HG03039 (cell line): ENCODE measurements around the gene DST.
A peak's percentile ranks its signal among the peaks of the same experiment; 100 is the strongest.

Experiments
- ATAC-seq: cut with Tn5 transposase; IDR thresholded peaks from one replicate; pipeline ENCODE4 v1.9.1; 2021; ENCODE audit warnings: mild to moderate bottlenecking, moderate library complexity; ENCODE audit not compliant: unreplicated experiment

DST gene

DNA sequence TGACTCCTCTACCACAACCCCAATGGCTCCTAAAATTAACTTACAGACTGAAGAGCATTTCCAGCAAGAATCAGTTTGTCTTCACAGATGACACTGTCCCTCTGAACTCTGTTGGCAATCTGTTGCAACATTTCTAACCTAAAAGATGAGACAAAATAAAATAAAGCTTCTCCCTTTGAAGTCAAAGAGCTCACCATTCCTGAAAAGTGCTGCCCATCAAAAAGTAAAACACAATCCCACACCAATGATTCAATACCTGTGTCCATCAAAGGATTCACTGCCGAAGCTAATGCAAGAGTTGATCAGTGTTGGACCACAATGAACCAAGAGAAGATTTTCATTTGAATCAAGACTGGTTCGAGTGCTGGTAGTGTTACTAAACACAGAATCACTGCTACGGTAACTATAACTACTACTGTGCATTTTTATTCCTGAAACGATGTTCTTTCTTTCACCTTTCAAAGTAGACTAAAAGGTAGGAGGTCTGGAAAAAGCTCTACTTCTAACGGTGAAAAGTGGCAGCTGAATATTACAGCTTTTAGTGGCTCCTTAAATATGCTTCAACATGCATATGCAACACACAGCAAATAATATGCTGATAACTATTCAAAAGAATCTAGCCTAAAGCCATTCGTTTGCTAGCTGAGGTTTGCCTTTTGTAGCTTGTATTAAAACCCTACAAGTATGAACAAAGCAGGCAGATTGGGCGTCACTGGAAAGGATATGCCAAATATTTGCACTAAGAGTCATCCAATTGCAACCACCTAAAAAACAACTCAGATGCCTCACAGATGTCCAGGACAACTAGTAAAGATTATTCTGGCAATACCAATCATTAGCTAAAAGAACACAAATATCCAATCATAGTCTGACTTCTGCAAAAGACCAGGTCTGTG, at the start of gene DST:
Gene DST (minus strand): TSS at position 524 of the 896 bp plus-strand sequence.
- ATAC-seq: no peak

DNA sequence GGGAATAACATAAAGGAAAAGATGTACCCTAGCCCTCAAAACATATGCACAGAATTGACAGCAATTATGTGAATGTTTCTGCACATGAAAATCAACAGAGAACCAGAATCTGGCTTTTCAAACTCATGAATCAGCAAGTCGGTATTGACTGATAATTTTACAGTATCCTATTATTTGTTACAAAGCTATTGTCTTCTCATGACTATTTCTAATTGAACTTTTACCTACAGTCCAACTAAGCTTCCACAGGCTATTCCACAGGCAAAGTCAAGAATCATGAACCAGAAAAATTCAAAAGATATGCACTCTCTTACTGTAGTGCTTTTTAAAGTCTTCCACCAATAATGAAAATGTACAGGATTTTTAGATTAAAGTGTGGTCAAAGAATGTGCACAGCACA, 49.1 kb upstream of the DST start:
- no peak for ATAC-seq

DNA sequence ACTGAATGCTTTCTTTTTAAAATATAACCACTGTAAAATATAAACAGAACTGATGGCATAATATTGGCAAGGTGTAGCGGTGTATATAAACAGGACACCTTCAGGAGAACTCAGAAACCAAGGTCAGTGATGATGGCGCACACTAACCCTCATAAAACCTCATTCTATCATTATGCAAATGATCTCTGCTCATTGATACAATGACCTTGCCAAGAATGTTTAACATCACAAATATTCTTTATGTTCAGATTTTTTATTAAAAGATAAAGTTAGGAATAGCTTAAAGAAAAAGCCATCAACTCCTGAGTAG, 48.6 kb upstream of the DST start:
- ATAC-seq: no peak

DNA sequence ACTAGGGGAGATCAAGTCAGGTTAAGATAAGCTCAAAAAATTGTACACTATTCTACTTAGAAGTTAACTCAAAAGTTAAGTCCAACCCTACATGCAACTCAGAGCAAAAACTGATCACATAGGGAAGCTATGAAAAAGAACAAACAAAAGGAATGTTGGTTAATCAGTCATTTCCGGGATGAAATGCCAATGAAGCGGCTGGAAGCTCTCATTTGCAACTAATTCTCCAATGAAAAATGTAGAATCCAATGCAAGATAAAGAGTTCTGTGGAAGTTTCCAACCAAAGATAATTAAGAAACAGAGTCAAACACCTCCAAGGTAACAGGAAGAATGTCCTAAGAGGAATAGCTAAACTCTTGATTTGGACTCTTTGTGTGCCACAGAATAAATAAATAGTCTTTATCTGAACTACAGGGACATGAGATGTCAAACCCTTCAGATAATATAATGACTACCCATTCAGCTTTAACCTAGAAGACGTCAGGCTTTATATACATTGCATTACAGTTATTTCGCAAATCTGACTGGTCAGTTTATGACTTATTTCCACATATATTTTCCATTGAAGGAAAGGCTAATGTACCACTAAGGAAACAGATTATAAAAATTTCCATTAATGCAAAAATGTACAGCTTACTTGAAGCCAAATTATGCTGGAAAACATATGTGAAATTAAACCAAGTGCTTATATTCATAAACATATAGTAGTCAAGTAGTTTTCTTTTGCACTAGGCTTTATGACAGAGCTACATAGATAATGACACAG, 48.0 kb upstream of the DST start:
- no peak for ATAC-seq

DNA sequence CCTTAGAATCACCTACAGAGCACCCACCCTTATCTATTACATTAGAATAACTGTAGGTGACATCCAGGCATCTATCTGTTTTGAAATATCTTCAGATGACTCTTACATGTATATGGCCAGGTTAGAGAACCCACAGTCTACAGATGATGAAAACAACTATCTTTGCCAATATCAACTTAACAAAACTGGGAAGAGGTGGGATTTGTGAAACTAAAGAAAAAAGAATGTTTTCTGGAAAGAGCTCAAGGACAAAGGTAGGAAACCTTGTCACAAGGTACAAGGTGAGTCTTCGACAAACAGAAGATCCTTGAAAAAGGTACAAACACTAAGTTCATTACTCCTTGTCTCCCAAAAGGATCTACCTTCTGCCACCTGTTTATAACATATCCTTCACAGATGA, 47.0 kb upstream of the DST start:
- no peak for ATAC-seq

DNA sequence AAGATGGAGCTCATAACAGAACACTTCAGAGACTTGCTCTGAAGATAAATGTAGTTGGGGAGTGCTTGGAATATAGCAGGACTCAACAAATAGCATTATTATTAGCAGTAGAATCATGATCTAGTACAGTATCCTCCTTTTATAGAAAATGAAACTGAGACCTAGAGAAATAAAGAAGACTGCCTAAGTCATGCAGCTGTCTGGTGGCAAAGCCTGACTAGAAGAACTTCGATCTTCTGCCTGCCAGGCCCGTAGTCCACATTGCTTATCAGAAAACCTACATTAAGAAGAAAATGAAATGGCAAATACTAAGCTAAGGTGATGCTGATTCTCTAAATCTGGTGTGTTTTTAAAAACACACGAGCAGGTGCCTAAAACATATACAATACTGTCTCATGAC, 46.4 kb upstream of the DST start:
- peak; percentile 79 for ATAC-seq

DNA sequence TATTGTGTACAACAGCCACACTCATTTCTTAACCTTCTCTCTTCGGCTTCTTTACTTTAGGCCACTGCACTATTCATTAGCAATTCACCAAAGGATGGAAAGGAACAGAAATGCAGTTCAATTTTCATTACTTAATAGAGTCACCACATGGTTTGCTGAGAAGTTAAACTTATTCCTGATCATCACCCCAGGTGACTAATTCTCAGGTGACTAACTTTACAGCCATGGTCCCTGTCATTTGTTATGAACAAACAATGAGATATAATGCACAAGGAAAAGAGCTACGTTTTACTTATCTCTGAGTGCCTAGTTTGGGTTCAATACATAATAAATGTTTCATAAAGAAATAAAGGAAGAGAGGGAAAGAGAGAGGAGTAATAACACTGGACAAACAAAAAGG, 45.8 kb upstream of the DST start:
- ATAC-seq: no peak

DNA sequence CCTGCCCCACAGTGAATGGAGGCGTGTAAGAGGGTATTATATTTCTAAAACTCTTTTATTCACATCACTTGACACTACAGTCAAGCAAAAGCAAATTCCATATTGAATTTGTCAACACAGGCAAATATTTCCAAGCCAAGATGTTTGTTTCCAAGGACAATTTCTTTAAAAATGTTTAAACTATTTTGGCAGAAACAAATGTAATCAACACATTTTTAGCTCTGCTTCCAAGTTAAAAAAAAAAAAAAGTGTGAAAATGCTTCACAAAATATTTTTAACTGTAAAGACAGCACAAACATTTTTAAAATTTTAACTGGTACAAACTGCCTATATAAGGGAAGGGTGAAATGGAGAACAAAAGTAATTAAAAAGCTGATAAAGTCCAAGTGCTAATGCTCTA, 44.9 kb upstream of the DST start:
- no peak for ATAC-seq

DNA sequence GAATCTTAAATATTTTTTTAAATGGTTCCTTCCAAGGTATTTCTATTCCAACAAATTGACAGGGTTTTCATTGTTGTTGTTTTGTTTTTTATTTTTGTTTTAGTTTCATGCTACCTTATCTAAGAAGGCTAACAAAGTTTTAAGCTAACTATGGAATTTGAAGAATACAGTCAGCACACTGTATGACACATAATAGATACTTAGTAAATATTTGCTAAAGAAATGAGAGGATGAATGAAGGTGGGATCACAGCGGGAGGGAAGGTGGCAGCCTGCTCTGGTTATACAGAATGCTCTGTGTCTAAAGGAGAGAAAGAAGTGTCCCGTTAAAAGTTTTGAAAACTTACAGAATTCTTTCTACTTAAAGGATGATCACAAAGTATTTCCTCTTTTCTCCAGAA, 43.7 kb upstream of the DST start:
- ATAC-seq: no peak

DNA sequence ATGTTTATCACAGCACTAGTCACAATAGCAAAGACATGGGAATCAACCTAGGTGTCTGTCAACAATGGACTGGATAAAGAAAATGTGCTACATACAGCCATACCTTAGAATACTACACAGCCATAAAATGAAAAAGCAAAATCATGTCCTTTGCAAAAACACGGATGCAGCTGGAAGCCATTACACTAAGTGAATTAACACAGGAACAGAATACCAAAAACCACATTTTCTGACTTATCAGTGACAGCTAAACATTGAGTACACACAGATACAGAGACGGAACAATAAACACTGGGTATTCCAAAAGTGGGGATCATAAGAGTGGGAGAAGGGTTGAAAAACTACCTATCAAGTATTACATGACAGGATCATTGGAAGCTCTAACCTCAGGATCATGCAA, 43.3 kb upstream of the DST start:
- no peak for ATAC-seq

DNA sequence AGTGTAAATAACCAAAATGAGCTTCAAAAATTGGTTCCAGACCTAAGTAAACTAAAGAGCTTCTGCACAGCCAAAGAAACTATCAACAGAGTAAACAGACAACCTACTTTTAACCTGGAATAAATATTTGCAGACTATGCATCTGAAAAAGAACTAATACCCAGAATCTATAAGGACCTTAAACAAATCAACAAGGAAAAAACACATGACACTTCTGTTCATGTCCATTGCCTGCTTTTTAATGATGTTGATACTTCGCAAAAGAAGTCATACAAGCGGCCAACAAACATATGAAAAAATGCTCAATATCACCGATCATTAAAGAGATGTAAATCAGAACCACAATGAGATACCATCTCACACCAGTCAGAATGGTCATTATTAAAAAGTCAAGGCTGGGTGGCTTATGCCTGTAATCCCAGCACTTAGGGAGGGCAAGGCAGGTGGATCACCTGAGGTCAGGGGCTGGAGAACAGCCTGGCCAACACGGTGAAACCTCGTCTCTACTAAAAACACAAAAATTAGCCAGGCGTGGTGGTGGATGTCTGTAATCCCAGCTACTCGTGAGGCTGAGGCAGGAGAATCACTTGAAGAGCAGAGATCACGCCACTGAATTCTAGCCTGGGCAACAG, 42.5 kb upstream of the DST start:
- ATAC-seq: no peak

DNA sequence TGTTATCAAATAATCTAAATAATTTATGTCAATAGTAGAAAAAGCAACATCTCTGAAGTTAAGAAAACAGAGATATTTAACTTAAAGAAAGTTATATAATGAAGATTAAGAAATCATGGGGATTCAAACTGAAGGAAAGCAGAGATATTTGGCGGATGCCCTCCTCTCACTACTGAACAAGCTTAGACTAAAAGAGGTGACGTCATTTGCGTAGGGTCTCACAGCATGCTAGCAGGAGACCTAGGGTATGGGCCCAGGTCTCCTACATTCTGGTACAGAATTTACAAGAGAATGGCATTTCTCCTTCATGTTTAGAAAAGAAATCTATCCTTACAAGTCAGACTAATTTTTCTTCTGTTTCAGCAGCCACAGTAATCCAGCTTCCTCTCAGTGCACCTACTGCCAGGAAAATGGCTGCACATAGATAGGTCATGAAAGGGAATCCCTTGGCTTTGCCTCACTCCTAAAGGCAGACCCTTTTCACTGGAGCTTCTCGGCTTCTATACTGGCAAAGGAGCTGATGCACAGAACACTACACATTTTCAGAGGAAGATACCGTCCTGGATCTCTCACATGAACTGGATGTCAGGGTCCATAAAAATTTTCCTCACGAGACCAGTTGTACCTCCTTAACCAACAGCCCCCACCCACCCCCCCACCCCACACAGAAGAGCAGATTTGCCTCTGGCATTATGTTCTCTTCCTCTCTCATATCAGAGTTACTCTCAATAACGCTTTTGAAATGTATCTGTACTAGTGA, 41.8 kb upstream of the DST start:
- no peak for ATAC-seq

DNA sequence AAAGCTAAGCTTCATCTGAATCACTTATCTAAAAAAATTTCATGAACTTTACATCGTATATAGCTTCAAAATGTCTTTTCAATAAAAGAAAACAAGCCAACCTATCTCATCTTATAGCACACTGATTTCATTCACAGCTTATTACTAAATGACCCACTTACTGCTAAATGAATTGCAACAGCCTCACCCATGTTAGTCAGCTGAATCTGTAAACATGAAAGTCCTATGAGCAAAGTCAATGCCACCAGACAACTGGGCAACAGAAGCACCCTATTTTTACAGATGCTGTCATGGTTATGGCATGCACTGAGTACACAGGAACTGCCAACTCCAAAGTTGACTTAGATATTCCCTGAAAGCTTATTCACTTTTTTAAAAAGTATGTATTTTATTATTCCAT, 41.2 kb upstream of the DST start:
- no peak for ATAC-seq

DNA sequence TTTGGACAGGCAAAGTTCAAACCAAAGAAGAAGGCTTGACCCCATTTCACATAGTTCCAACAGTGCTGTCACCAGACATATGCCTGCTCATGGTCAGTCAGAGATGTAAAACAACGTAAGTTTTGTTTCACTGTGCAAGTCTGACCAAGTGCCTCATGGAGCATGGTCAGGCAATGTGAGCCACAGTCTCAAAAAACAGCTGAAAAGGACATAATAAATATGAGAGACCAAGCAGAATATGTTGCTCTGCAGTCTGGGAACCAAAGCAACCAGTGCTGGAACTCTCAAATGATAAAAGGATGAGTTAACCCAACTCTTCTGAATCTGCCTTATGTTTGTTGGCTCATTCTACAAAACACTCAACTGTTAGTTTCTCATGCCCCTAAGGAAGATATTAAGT, 39.9 kb upstream of the DST start:
- no peak for ATAC-seq

DNA sequence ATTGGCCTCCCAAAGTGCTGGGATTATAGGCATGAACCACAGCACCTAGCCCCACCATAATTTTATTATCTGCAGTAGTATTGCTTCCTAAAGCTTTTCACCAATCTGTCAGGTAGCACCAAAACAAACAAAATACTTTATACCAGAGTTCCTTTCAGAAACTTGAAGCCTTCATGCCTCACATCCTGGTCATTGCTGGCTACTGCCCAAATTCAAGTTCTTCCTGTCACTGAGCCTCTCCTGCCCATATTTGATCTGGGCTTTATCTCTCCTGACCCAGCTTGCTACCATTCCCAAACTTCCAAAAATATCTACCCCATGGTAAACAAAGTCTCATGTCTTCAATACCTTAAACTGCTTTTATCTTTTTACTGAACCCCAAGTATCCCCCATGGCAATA, 34.9 kb upstream of the DST start:
- no peak for ATAC-seq

DNA sequence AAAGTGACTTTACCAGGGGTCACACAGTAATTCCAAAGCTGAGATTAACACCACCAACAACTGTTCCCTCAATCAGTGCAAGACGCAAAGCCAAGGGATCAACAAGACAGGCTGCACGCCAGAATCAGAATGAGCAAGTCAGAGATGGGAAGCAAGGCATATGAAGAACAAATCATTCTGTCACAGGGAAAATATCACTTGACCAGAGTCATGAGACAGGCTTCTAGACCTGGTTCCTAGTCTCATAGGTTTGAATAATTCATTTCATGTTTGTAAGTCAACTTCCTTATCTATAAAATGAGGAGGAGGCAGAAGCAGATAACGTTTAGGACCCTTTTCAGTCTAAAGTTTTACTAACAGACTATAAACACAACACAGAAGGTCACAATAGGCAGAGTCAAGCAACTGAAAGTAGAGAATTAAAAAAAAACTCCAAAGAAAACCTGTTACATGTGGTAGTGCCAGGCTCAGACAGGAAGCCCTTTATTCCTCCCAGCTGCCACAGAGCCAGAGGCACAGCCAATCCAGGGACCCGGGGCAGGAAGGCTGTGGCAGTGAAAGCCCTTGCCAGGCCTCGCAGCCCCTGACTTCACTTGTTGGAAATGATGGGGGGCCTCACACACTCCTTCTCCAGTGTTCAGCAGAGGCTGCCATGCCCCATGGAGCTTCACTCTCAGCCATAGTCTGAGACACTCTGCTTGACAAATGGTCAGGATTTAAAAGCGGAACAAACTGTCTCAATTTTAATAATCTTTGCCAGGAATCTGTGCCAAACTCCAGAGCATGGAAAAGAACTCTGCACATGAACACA, 29.2 kb upstream of the DST start:
- no peak for ATAC-seq

DNA sequence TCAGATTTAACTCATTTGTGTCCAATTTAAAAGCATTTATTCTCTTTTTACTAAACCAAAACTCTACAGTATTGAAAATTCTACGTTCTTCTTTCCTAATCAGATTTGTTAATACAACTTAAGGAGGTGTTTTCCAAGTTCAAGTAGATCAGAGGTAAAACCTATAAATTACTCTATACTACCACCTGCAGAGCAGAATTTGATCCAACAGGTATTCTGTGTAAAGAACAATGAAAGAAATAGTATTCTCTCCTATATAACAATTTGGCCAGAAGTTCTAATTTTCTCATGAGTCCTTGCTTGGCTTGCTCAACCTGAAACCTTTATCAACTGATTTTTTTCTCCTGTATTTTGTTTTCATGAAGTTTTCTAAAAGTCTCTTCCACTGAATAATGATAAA, 28.5 kb upstream of the DST start:
- ATAC-seq: no peak

DNA sequence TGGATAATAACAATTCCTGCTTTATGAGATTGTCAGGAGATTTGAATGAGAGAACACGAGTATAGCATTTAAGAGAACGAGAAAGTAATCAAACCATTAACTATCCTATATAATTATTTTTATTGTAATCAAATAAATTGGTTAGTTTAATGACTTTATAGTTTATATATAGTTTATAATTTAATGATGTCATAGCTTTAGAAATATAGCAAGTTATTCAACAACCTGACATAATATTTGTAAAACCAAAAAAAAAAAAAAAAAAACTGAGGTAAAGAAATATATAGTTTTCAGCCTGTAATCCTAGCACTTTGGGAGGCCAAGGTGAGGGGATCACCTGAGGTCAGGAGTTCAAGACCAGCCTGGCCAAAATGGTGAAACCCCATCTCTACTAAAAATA, 26.4 kb upstream of the DST start:
- ATAC-seq: no peak

DNA sequence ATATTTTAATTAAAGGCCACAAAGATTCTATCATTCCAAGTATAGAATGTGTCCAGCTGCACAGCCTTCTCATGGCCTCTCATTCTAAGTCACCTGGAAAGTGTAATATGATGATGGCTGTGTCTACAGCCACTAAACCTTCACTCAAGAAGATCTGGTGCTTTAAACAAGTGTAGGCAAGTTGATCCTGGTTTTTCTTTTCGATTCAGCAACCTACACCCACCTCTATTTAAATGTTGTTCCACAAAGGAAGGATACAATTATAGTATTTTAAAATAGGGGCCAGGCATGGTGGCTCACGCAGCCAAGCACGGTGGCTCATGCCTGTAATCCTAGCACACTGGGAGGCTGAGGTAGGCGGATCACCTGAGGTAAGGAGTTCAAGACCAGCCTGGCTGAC, 25.5 kb upstream of the DST start:
- ATAC-seq: no peak

DNA sequence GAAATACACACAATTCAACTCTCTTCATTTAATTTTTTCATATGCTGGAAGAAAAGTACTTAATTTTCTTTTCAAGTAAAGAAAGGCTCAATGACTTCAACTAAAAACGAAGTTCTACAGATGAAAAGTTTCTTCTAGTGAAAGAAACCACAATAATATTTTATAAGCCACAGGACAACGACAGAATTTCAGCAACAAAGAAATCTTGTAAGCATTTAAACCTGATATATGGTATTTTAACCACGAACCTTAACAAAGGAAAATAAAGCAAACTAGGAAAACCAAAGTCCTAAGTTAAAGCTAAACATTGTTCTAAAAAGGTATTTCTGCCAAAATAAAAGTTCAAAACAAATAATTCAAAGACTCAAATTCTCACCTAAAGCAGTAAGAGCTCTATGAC, 24.6 kb upstream of the DST start:
- ATAC-seq: no peak

DNA sequence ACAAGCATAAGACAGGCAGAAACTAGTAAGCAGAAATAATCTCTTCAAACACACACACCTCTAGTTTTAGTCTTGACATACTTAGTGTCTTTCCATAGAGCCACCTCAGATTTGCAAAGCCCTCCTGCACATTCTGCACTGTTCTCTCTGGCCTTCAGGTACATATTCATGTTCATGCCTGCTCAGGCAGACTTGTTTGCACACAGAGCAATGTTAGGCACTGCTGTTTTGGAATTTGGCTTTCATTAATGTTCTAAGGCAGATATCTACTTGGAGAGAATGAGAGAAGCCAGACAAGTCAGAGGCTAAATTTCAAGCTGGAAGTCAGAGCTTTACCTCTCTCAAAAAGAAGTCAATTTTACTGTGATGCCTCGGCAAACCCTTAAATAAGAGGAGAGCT, 21.3 kb upstream of the DST start:
- ATAC-seq: no peak
